CMK (cell line): ENCODE data around the gene KIAA1191.
"Not testable (repeated sequence)": the region's sequence is repeated elsewhere in the genome, so short reads cannot be mapped to it uniquely, and the experiment has no call there.

Experiments
- DNase-seq: peaks from one replicate; pipeline ENCODE4 v3.0.0-alpha.2; 2010; ENCODE audit warnings: low read depth

The KIAA1191 gene, protein sequence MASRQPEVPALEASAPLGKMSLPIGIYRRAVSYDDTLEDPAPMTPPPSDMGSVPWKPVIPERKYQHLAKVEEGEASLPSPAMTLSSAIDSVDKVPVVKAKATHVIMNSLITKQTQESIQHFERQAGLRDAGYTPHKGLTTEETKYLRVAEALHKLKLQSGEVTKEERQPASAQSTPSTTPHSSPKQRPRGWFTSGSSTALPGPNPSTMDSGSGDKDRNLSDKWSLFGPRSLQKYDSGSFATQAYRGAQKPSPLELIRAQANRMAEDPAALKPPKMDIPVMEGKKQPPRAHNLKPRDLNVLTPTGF

GRCh38 chr5:176361437-176362232, at the start of gene KIAA1191:
Gene KIAA1191, minus strand, starts transcription at chr5:176361764. Its CDS starts 2,256 bp downstream, at chr5:176359508.
- DNase-seq: peak; percentile 82

- DNase-seq: no peak
These were observed 49.1 kb upstream of the KIAA1191 start for GRCh38 chr5:176410486-176411180.

GRCh38 chr5:176409765-176410164, 48.2 kb upstream of the KIAA1191 start:
- no peak for DNase-seq

DNA sequence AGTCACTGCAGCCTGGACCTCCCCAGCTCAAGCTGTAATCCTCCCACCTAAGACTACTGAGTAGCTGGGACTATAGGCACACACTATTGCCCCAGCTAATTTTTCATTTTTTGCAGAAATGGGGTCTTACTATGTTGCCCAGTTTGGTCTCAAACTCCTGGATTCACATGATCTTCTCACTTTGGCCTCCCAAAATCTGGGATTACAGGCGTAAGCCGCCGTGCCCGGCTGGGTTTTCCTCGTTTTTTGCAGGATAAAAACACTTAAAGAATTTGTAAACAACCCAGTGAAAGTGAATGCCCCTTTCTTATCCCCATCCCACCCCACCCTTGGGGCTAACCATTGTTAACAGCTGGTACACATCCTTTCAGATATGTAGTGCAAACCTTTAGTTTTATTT, 47.0 kb upstream of the KIAA1191 start:
- no peak for DNase-seq

DNA sequence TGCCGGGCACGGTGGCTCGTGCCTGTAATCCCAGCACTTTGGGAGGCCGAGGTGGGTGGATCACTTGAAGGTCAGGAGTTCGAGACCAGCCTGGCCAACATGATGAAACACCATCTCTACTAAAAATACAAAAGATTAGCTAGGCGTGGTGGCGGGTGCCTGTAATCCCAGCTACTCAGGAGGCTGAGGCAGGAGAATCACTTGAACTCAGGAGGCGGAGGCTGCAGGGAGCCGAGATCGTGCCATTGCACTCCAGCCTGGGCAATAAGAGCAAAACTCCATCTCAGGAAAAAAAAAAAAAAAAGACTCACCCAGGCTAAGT, 46.6 kb upstream of the KIAA1191 start:
- DNase-seq: not testable (repeated sequence)

DNA sequence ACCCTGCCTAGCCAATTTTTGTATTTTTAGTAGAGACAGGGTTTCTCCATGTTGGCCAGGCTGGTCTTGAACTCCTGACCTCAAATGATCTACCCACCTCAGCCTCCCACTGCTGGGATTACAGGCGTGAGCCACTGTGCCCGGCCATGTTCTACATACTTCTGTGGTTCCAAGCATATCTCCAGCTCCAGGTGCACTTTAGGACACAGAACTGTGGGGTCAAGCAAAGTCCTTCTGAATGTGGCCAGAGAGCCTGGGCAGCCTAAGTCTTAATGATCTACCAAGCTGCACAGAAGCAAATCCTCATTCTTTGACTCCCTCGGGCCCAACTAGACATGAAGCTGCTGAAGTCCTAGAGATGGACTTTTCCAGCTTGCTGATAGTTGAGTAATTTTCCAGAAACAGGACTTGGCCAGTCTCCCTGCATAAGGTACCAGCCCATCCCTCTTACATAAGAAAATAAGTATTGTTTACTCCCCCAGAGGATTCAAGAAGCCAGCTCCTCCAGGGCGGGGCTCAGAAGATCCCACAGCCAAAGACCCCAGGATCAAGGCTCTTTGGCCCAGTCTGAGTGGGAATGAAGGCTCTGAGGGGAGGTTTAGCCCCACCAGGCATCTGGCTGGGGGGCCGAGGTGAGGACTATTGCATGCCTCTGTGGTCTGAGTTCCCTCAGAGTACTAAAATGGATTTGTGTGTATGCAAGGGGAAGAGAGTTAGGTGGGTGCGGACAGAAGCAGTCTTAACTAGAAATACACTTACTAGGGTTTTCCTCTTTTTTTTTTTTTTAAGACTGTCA, 46.1 kb upstream of the KIAA1191 start:
- no peak for DNase-seq

DNA sequence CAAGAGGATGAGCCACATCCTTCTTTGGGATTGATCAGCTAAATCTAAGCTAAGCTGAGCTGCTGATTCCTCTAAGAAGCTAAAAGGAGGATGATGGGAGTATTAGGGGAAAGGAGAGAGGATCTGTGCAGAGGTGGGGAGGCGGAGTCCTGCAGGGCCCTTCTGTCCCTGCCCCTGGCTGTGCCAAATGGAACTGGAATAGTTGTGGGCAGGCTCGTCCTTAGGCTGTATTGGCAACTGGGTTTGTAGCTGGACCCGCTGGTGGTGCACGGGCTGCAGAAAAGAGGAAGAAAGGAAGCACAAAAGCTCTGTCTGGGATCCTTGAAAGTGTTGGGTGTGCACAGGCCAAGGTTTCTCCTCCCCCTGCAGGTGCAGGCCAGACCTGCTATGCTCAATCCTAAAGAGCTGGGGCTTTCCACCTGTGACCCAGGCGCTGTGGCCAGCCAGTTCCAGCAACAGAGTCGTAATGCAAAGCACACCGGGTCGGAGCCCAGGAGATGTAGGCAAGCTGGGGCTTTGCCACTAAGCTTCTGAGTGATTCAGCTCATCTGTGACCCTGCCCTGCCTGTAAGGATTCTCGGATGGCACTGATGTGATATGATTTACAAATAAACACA, 45.0 kb upstream of the KIAA1191 start:
- no peak for DNase-seq

DNA sequence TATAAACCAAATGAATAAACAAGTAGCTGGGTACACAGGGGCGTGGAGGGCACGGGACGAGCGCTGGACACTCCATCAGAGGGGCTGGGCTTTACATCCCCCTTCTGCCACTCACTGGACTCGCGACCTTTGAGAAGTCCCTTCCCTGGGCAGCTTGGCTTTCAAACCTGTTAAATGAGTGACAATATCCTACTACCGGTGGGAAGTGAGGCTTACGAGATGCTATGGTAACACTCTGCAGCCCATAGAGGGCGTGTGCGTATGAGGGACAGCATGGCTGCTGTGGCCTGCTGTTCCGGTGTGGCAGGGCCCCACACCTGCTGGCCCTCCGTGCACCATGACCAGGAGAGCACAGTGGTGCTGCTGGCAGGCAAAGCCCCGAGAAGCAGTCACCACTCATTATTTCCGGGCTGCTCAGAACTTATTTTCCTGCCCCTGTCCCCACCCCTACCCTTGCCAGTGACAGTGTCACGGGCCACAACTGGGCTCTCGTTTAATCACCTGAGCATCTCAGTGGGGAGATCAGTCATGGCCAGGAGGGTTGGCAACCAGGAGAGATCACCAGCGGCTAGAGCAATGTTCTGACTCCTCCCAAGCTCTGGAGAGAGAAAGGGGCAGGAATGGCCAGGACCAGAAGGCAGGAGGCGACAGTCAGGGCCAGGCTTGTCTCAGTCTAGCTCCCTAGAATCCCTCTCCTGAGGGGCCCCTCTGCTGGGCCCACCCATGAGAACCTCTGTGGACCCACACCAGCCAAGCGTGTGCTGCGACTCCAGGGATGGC, 44.3 kb upstream of the KIAA1191 start:
- DNase-seq: no peak

- DNase-seq: no peak
These were observed 40.0 kb upstream of the KIAA1191 start for GRCh38 chr5:176401281-176402205.

DNA sequence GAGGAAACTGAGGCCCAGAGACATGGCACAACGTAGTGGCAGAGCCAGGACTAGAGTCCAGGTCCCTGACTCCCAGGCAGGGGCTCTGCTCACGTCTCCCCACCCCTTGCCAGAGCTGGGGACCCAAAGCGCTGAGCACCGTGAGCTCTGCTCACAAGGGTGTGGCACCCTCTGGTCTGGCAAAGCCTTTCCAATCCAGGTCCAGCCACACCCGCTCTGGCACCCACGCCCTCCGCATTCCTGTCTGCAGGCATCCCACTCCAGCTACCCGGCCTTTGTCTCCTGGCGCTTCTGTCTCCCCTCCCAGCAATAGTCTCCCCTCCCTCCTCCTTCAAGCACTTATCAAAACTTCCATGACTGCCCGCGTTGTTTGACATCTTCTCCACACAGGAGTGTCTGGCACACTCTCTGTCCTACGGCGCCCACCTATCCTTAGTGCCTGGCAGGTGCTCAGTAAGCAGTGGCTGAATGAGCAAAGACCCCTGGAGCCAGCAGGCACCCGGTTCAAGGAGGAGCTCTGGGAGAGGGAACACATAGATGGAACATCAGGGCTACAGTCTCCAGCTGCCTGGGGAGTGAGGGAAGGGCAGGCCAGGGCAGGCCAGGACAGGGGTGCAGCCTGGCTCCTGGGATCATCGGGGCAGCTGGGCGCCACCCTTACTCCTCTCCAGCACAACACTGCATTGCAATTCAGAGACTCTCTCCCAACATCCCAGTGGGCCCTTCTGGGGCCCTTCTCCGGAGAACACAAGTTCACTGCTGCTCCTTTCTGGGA, 39.0 kb upstream of the KIAA1191 start:
- DNase-seq: no peak

DNA sequence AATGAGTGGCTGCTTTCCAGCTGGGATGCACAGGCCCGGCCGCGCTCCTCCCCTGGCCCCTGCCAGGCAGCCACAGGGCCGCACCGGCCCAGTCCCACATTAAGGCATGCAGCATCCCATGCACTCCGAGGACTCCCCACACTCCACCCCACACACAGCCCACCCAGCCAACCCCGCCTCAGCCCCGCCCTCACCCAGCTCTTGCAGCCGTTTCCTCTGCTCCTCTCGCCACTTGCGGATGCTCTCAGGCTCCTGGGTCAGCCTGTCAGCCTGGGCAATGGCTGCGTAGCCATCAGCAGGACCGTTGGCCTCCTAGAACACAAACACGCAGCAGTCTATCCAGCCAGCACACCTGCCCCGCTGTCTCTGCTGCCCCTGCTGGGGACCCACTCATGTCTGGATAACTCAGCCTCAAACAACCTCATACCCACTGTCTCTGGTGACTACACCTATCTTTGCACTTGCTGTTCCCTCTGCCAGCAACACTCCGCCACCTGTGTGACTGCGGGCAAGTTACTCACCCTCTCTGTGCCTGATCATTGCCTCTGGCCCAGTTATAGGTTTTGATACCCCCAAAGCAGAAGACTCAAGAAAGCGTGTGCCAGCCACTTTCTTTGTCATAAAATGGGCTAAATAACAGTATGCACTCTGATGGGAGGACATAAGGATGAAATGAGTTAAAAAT, 36.3 kb upstream of the KIAA1191 start:
- no peak for DNase-seq

DNA sequence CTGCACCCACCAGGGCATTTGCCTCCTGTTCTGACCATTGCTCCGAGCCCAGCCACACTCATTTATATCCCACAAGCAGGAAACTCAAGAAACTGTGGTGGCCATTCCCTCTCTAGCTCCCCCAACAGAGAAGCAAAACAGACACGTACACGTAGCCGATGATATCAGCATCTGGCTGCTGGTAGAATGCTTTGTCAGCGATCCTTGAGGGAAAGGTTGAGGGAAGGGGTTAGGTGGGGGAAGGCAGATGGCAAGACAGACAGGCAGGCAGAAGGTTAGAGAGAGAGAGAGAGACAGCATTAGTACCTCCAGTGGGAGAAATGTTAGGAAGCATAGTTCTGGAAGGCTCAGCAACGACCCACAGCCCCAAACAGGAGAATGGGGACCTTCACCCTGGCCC, 34.8 kb upstream of the KIAA1191 start:
- no peak for DNase-seq

DNA sequence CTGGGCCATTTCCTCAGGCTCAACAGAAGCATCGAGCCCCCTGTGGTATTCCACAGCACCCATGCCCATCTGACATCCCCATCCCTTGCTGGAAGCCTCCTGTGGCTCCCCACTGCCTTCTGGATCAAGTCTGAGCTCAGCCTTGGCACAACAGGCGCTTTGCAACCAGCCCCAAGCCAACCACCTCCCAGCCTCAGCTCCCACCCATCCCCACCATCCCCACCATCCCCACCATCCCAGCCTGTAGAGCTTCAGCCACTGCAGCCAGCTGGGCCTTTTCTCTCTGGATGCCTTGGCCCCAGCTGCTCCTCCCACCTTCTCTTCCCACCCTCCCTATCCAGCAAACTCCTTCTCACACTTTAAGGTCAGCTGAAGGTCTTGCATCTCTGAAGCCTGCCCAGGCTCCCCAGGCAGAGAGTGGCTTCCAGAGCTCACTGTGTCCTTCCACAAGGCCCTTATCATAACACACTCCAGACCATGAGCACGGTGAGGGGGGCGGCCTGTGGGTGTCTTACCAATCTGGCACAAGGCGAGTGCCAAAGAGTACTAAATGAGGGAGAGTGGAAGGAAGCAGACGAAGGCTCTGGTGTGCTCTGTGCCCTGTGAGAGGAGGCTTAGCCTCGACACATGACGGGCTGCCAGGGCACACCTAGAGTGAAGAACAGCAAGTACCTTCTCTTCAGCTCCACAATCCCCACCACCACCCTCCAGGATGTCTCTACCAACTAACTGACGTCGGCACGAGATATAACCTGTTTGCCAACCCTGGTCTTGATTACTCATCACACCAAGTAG, 33.5 kb upstream of the KIAA1191 start:
- DNase-seq: no peak

DNA sequence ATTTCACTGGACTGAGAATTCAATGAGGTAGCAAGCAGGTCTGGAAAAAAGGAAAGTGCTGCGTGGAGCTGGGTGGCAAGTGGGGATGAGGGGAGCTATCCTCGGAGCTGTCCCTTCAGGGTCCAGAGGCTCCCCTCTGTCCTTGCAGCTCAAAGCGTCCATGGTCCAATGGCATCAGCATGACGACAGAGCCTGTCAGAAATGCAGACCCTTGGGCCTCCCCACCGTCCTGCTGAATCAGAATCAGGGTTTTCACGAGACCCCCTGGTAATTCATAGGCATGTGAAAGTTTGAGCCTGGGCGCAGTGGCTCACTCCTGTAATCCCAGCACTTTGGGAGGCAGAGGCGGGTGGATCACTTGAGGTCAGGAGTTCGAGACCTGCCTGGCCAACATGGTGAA, 32.5 kb upstream of the KIAA1191 start:
- DNase-seq: no peak

DNA sequence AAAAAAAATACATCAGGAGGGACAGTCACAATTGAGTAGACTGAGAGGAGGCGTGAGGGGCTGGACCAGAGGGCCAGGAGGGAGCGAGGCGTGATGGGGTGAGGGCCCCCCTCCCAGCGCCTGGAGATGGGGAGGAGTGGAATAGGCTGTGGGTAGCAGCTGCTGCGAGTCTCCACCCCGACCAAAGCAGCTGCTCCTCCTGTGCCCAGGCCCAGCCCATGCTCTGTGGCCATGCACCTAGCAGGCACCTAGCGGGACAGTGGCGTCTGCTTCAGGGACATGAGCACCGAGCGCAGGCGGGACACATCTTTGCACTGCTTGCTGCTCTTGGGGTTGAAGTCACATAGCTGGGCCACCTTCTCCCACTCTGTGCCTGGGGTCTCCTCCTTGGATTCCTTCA, 31.0 kb upstream of the KIAA1191 start:
- DNase-seq: no peak

DNA sequence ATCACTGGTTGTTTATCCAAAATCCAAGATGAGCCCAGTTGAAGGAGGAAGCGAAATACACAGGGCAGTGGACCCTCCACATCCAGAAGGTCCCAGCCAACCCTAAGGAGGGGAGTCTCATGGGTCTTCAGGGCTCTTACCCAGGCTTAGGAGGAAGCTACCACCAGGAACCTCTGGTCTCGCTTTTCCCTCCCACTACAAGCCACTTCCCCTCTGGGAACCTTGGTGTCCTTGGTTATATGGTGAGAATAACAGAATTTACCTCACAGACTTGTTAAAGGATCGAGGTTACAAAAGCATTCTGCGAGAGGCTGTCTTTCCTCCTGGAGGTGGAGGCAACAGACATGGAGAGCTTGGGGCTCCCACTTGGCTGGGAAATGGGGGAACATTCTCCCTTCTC, 30.4 kb upstream of the KIAA1191 start:
- no peak for DNase-seq

GRCh38 chr5:176391479-176391878, 29.9 kb upstream of the KIAA1191 start:
- no peak for DNase-seq
